Activated B cell treated with CpG ODN at 0.5 μM for 24 hours (primary cell): ENCODE results near the gene RAD51B. TPM values are rescaled to one million over a fixed set of nuclear protein-coding genes. Genes with fewer than 3 reads are reported as not detected.

Experiments used
- ATAC-seq: fragments of 200-7000 bp; cut with Tn5 transposase; one replicate; pipeline ENCODE4 v1.10.0; 2021; ENCODE audit warnings: low read depth, mild to moderate bottlenecking, moderate library complexity
- CTCF ChIA-PET: fragments of 350-600 bp; sonication (Branson Sonifier 250); formaldehyde crosslinking; loops from one replicate; lab custom pipeline; 2021; ENCODE audit warnings: antibody characterized with exemption; lab: Charles Lee
- POLR2A ChIA-PET: fragments of 350-600 bp; sonication (Branson Sonifier 250); formaldehyde crosslinking; loops from one replicate; lab custom pipeline; 2021; ENCODE audit warnings: antibody characterized with exemption; lab: Charles Lee
- DNase-seq: peaks from one replicate; pipeline ENCODE4 v3.0.0; 2022
- H3K27ac Mint-ChIP-seq: one replicate; pipeline ENCODE4 v1.8.0; 2020; ENCODE audit warnings: mixed read lengths
- H3K27me3 Mint-ChIP-seq: one replicate; pipeline ENCODE4 v1.8.0; 2021; ENCODE audit warnings: mixed read lengths
- H3K36me3 Mint-ChIP-seq: one replicate; pipeline ENCODE4 v1.8.0; 2021; ENCODE audit warnings: low read depth, mixed read lengths
- H3K4me1 Mint-ChIP-seq: one replicate; pipeline ENCODE4 v1.8.0; 2021; ENCODE audit warnings: mixed read lengths
- H3K4me3 Mint-ChIP-seq: one replicate; pipeline ENCODE4 v1.8.0; 2020; ENCODE audit warnings: mild to moderate bottlenecking, mixed read lengths
- H3K9me3 Mint-ChIP-seq: one replicate; pipeline ENCODE4 v1.8.0; 2020; ENCODE audit warnings: mixed read lengths
- CTCF ChIP-seq: fragments of 200-600 bp; IDR thresholded peaks from one replicate; pipeline ENCODE4 v1.8.0; 2022; ENCODE audit warnings: antibody characterized with exemption, mild to moderate bottlenecking
- intact Hi-C: fragments of 100-400 bp; cut with micrococcal nuclease; formaldehyde crosslinking; loops from one replicate; pipeline ENCODE4 v1.15.1; 2024
- total RNA-seq: library from RNA; stranded (reverse); gene quantifications from 2 replicates; pipeline ENCODE4 v1.2.3, GENCODE V29; 2022

The RAD51B gene
- total RNA-seq, 1 donor from 2014 or later, result 53.9 TPM

- ChIA-PET CTCF (interaction anchor here (0.9 to 2.5 kb wide), 7 partner anchors 63 to 409 kb away, joined by 3 to 31 read pairs (median 4); no protein-coding TSS in a partner anchor), POLR2A (interaction anchor here (0.6 to 16.7 kb wide), 11 partner anchors 34 to 408 kb away, joined by 3 to 350 read pairs (median 30); partner anchors contain the start of gene ZFP36L1)
- Mint-ChIP-seq H3K27me3 (no peaks in the 10 kb centered on the region), H3K4me3 (no peak overlapping the region), H3K36me3 (peaks cover 6% of the 10 kb centered on the region), H3K9me3 (no peaks in the 10 kb centered on the region), H3K27ac (peak overlapping the region; percentile 88), H3K4me1 (peaks cover 87% of the 10 kb centered on the region)
- DNase-seq (no peak), ATAC-seq (no peak)
- intact Hi-C loops, result loop anchor here (10.0 kb wide), 1 partner anchor 462 kb away; no protein-coding TSS in a partner anchor
- no peak for TF ChIP-seq CTCF
Observed at GRCh38 chr14:68407285-68407684, 587.7 kb downstream of the RAD51B start.

- ChIA-PET POLR2A (interaction anchor here (0.9 to 16.7 kb wide), 21 partner anchors 31 to 407 kb away, joined by 3 to 350 read pairs (median 7); partner anchors contain the start of gene ZFP36L1), CTCF (interaction anchor here (0.6 to 2.5 kb wide), 15 partner anchors 30 to 409 kb away, joined by 3 to 31 read pairs (median 4); partner anchors contain the start of gene ZFP36L1)
- Mint-ChIP-seq H3K4me1 (peaks cover 82% of the 10 kb centered on the region), H3K9me3 (no peaks in the 10 kb centered on the region), H3K27me3 (no peaks in the 10 kb centered on the region), H3K4me3 (peak overlapping the region; percentile 9), H3K27ac (peak overlapping the region; percentile 88), H3K36me3 (peaks cover 3% of the 10 kb centered on the region)
- ATAC-seq (no peak), DNase-seq (no peak)
- intact Hi-C loops, result loop anchor here (1.0 to 10.0 kb wide), 4 partner anchors 98 to 463 kb away; no protein-coding TSS in a partner anchor
- no peak for TF ChIP-seq CTCF
Observed at GRCh38 chr14:68407825-68408224, 588.2 kb downstream of the RAD51B start.

- Mint-ChIP-seq H3K9me3 (no peaks in the 10 kb centered on the region), H3K27me3 (no peaks in the 10 kb centered on the region), H3K4me3 (peak overlapping the region; percentile 16), H3K36me3 (peaks cover 4% of the 10 kb centered on the region), H3K27ac (peak overlapping the region; percentile 80), H3K4me1 (peaks cover 75% of the 10 kb centered on the region)
- ATAC-seq, result peak; percentile 53
- intact Hi-C loops, result loop anchor here (1.0 to 10.0 kb wide), 4 partner anchors 98 to 464 kb away; no protein-coding TSS in a partner anchor
- ChIA-PET CTCF (interaction anchor here (0.6 to 2.5 kb wide), 22 partner anchors 31 to 462 kb away, joined by 3 to 31 read pairs (median 4); partner anchors contain the start of gene ZFP36L1), POLR2A (interaction anchor here (0.6 to 16.7 kb wide), 26 partner anchors 11 to 407 kb away, joined by 3 to 350 read pairs (median 6); partner anchors contain the start of gene ZFP36L1)
- no peak for DNase-seq
- no peak for TF ChIP-seq CTCF
Observed at GRCh38 chr14:68408680-68409079, 589.1 kb downstream of the RAD51B start.

- intact Hi-C loops, result loop anchor here (10.0 kb wide), 1 partner anchor 465 kb away; no protein-coding TSS in a partner anchor
- Mint-ChIP-seq H3K4me1 (peaks cover 70% of the 10 kb centered on the region), H3K27ac (peak overlapping the region; percentile 80), H3K36me3 (peaks cover 2% of the 10 kb centered on the region), H3K27me3 (no peaks in the 10 kb centered on the region), H3K4me3 (no peak overlapping the region), H3K9me3 (no peaks in the 10 kb centered on the region)
- ChIA-PET CTCF (interaction anchor here (0.6 to 2.5 kb wide), 16 partner anchors 32 to 463 kb away, joined by 3 to 31 read pairs (median 4); no protein-coding TSS in a partner anchor), POLR2A (interaction anchor here (0.6 to 16.7 kb wide), 20 partner anchors 18 to 406 kb away, joined by 3 to 350 read pairs (median 7); partner anchors contain the start of gene ZFP36L1)
- DNase-seq (no peak), ATAC-seq (no peak)
- TF ChIP-seq CTCF, result no peak
Observed at GRCh38 chr14:68409387-68409786, 589.8 kb downstream of the RAD51B start.
